Jurkat, Clone E6-1 (cell line): ENCODE results near the gene LEFTY2.
"Not testable (repeated sequence)": the region's sequence is repeated elsewhere in the genome, so short reads cannot be mapped to it uniquely, and the experiment has no call there.

ENCODE experiments used
- DNase-seq: peaks from one replicate; pipeline ENCODE4 v3.0.0-alpha.2; 2011; ENCODE audit warnings: low read depth, low spot score
- H3K4me3 ChIP-seq: 2 replicates; pipeline ENCODE4 v1.5.1; 2011; ENCODE audit warnings: mild to moderate bottlenecking, low read length, control low read depth, moderate library complexity

Gene LEFTY2

GRCh38 chr1:225934711-225935110 lies 6.3 kb downstream of the LEFTY2 start:
- DNase-seq, result no peak
- H3K4me3 ChIP-seq, result no peak overlapping the region

GRCh38 chr1:225933072-225933471 lies 7.9 kb downstream of the LEFTY2 start:
- H3K4me3 ChIP-seq, result no peak overlapping the region
- no peak for DNase-seq

- H3K4me3 ChIP-seq, result no peak overlapping the region
- no peak for DNase-seq
Observed at GRCh38 chr1:225931270-225932136, 9.5 kb downstream of the LEFTY2 start.

- DNase-seq, result no peak
- no peak overlapping the region for H3K4me3 ChIP-seq
Observed at GRCh38 chr1:225930566-225930965, 10.5 kb downstream of the LEFTY2 start.

- H3K4me3 ChIP-seq, DNase-seq: not testable (repeated sequence)
Observed at GRCh38 chr1:225929462-225929861, 11.6 kb downstream of the LEFTY2 start.

- DNase-seq, result no peak
- no peak overlapping the region for H3K4me3 ChIP-seq
Observed at GRCh38 chr1:225928186-225929175, 12.5 kb downstream of the LEFTY2 start.

- no peak for DNase-seq
Observed at GRCh38 chr1:225926551-225927113, 14.4 kb downstream of the LEFTY2 start.

GRCh38 chr1:225923692-225924555 lies 17.1 kb downstream of the LEFTY2 start, which contains the start of gene PYCR2:
PYCR2 (minus strand) TSS chr1:225924250; CDS start chr1:225924110, 140 bp downstream.
- H3K4me3 ChIP-seq, result peak within 1 kb of the TSS; percentile 97

More at GRCh38 chr1:225926551-225927113, 14.4 kb downstream of the LEFTY2 start:
- no peak overlapping the region for H3K4me3 ChIP-seq

GRCh38 chr1:225923381-225923691 lies 17.7 kb downstream of the LEFTY2 start:
- no peak for DNase-seq
- H3K4me3 ChIP-seq, result peak overlapping the region; percentile 97

More at GRCh38 chr1:225923692-225924555, 17.1 kb downstream of the LEFTY2 start, which contains the start of gene PYCR2:
- peak; percentile 93 for DNase-seq

- DNase-seq, result no peak
- H3K4me3 ChIP-seq, result no peak overlapping the region; the same call in 1 of the 2 replicates
Observed at GRCh38 chr1:225921734-225922709, 19.0 kb downstream of the LEFTY2 start.

GRCh38 chr1:225919906-225920305 lies 21.1 kb downstream of the LEFTY2 start:
- DNase-seq, result peak; percentile 31

GRCh38 chr1:225918280-225918679 lies 22.7 kb downstream of the LEFTY2 start:
- no peak for DNase-seq
- no peak overlapping the region for H3K4me3 ChIP-seq

More at GRCh38 chr1:225919906-225920305, 21.1 kb downstream of the LEFTY2 start:
- no peak overlapping the region for H3K4me3 ChIP-seq

- no peak for DNase-seq
- H3K4me3 ChIP-seq, result no peak overlapping the region
Observed at GRCh38 chr1:225917536-225917935, 23.5 kb downstream of the LEFTY2 start.

- no peak overlapping the region for H3K4me3 ChIP-seq
- DNase-seq, result no peak
Observed at GRCh38 chr1:225917101-225917500, 23.9 kb downstream of the LEFTY2 start.

- no peak overlapping the region for H3K4me3 ChIP-seq
- no peak for DNase-seq
Observed at GRCh38 chr1:225915538-225915991, 25.5 kb downstream of the LEFTY2 start.

- no peak overlapping the region for H3K4me3 ChIP-seq
- no peak for DNase-seq
Observed at GRCh38 chr1:225914947-225915346, 26.1 kb downstream of the LEFTY2 start.

- H3K4me3 ChIP-seq, result no peak overlapping the region
- no peak for DNase-seq
Observed at GRCh38 chr1:225914391-225914790, 26.6 kb downstream of the LEFTY2 start.
